Measurements from ENCODE around the gene MXD1. TPM values are rescaled to one million over a fixed set of nuclear protein-coding genes. Genes with fewer than 3 reads are reported as not detected.

MXD1 gene
- total RNA-seq, 1 experiment from 2014 or later, result 6.5 TPM

GRCh38 chr2:69911985-69912563 is 2.8 kb upstream of the MXD1 start:
- ChIA-PET POLR2A (no interaction called here), CTCF (interaction anchor here (0.6 to 2.2 kb wide), 3 partner anchors 159 to 279 kb away, joined by 3 to 21 read pairs (median 6); partner anchors contain the start of gene C2orf42)
- H3K27ac ChIP-seq (ENCODE audit: low read length), result peak overlapping the region; percentile 24; the same call in 1 of the 2 replicates
- no peak overlapping the region for H3K4me3 ChIP-seq (ENCODE audit: low read depth in 2 of 2, low read length in 2 of 2)
- no peaks in the 10 kb centered on the region for H3K9me3 ChIP-seq (ENCODE audit: control insufficient read depth, insufficient read depth, low read depth, low read length)
- TF ChIP-seq SIN3A (IDR thresholded peaks at IDR 0.05; ENCODE audit: borderline replicate concordance, insufficient read depth, low read depth, low read length) (no peak), POLR2AphosphoS5 (IDR thresholded peaks at IDR 0.05; ENCODE audit: low read depth, low read length) (no peak), REST (IDR thresholded peaks at IDR 0.05; ENCODE audit: insufficient read depth in 1 of 2, low read depth in 2 of 2, low read length in 1 of 2) (no peak), TCF7L2 (IDR thresholded peaks at IDR 0.05; ENCODE audit: low read depth, low read length) (no peak), CTCF (IDR thresholded peaks at IDR 0.05) (peak; percentile 69; the same call in 1 of the 2 replicates)
- ATAC-seq (no peak), DNase-seq (ENCODE audit: low read depth, low spot score) (no peak)
- H3K4me1 ChIP-seq (ENCODE audit: control insufficient read depth, insufficient read depth, low read length), result peaks cover 13% of the 10 kb centered on the region
- in situ Hi-C loops (cut with HindIII; ENCODE audit: low pct_unique_long_range_greater_than_20kb, low sequenced_read_pairs) (no loop called here), intact Hi-C loops (cut with micrococcal nuclease; ENCODE audit: unreplicated experiment) (loop anchor here (5.0 kb wide), 2 partner anchors 160 to 230 kb away; no protein-coding TSS in a partner anchor)
- H3K36me3 ChIP-seq (ENCODE audit: control insufficient read depth, insufficient read depth, low read length), result peaks cover 9% of the 10 kb centered on the region
- no TSS peak for BruUV-seq (replicated peaks)
- no peaks in the 10 kb centered on the region for H3K27me3 ChIP-seq (ENCODE audit: control insufficient read depth, insufficient read depth, low read length)

- DNase-seq (ENCODE audit: low read depth, low spot score), result peak; percentile 100
- TSS peak; percentile 99 for BruUV-seq (replicated peaks)
- Histone ChIP-seq H3K36me3 (ENCODE audit: control insufficient read depth, insufficient read depth, low read length) (peaks cover 7% of the 10 kb centered on the region), H3K4me3 (ENCODE audit: low read depth in 2 of 2, low read length in 2 of 2) (peak overlapping the region; percentile 73 to 80), H3K9me3 (ENCODE audit: control insufficient read depth, insufficient read depth, low read depth, low read length) (no peaks in the 10 kb centered on the region), H3K27me3 (ENCODE audit: control insufficient read depth, insufficient read depth, low read length) (no peaks in the 10 kb centered on the region), H3K4me1 (ENCODE audit: control insufficient read depth, insufficient read depth, low read length) (peaks cover 20% of the 10 kb centered on the region), H3K27ac (ENCODE audit: low read length) (peak overlapping the region; percentile 89)
- CTCF ChIA-PET, result interaction anchor here (1.0 to 1.8 kb wide), 4 partner anchors 157 to 229 kb away, joined by 6 to 20 read pairs (median 8); no protein-coding TSS in a partner anchor
- TF ChIP-seq SIN3A (IDR thresholded peaks at IDR 0.05; ENCODE audit: borderline replicate concordance, insufficient read depth, low read depth, low read length) (peak; percentile 71; the same call in 1 of the 2 replicates), POLR2AphosphoS5 (IDR thresholded peaks at IDR 0.05; ENCODE audit: low read depth, low read length) (peak; percentile 87), REST (IDR thresholded peaks at IDR 0.05; ENCODE audit: insufficient read depth in 1 of 2, low read depth in 2 of 2, low read length in 1 of 2) (0 out of 4 replicates have a peak, but pooled peaks of 1 of the 2 experiments have one; percentile 35), CTCF (IDR thresholded peaks at IDR 0.05) (peak; percentile 47; the same call in 1 of the 2 replicates), TCF7L2 (IDR thresholded peaks at IDR 0.05; ENCODE audit: low read depth, low read length) (peak; percentile 47; the same call in 1 of the 2 replicates)
- intact Hi-C loops (cut with micrococcal nuclease; ENCODE audit: unreplicated experiment) (loop anchor here (5.0 kb wide), 2 partner anchors 158 to 228 kb away; no protein-coding TSS in a partner anchor), in situ Hi-C loops (cut with HindIII; ENCODE audit: low pct_unique_long_range_greater_than_20kb, low sequenced_read_pairs) (no loop called here)
- ATAC-seq, result peak; percentile 93
- POLR2A ChIA-PET, result interaction anchor here (0.5 to 1.6 kb wide), 29 partner anchors 11 to 539 kb away, joined by 3 to 15 read pairs (median 4); partner anchors contain the start of genes C2orf42, PCYOX1, SNRNP27 and SNRPG
Observed at GRCh38 chr2:69914164-69914949, 552 bp upstream of the MXD1 start.
